HepG2 (cell line): Measurements from ENCODE around the gene TRDN. TPM values are rescaled to one million over a fixed set of nuclear protein-coding genes. Genes with fewer than 3 reads are reported as not detected.
"Not testable (repeated sequence)": the region's sequence is repeated elsewhere in the genome, so short reads cannot be mapped to it uniquely, and the experiment has no call there.

ENCODE experiments used
- ATAC-seq: fragments of 200-7000 bp; cut with Tn5 transposase; 3 replicates; pipeline ENCODE4 v1.9.1; 2020; ENCODE audit warnings: mild to moderate bottlenecking, moderate library complexity
- BruUV-seq: library from RNA; stranded (reverse); fragments of 400-500 nt; replicated peaks from 2 replicates; lab custom pipeline; 2021; lab: Mats Ljungman, UMichigan
- CTCF ChIA-PET: fragments of 300-600 bp; formaldehyde crosslinking; extraction: SDS; loops from one replicate; lab custom pipeline; 2021; ENCODE audit warnings: low total read pairs, inconsistent platforms, low intra/inter-chr PET ratio; lab: Yijun Ruan, JAX
- POLR2A ChIA-PET: fragments of 350-600 bp; sonication (Branson Sonifier 250); formaldehyde crosslinking; loops from one replicate; lab custom pipeline; 2020; ENCODE audit warnings: antibody characterized with exemption, inconsistent platforms; lab: Yijun Ruan, JAX
- DNase-seq: peaks from one replicate; pipeline ENCODE4 v3.0.0-alpha.2; 2015; ENCODE audit warnings: low spot score
- FAIRE-seq: peaks from 3 replicates; lab custom pipeline; 2011; peaks lifted over from hg19 to GRCh38; lab: Jason Lieb, UNC
- H2AFZ ChIP-seq: one replicate; pipeline ENCODE4 v1.6.1; 2011; ENCODE audit warnings: low read length, inconsistent platforms
- H3K27ac ChIP-seq: fragments of 300-600 bp; 3 replicates; pipeline ENCODE4 v1.8.0; 2011; ENCODE audit warnings: mixed run types, mild to moderate bottlenecking, mixed read lengths, low read length, inconsistent platforms; ENCODE audit not compliant: insufficient read depth; ENCODE audit errors: extremely low read length
- H3K27me3 ChIP-seq, 2 experiments: fragments of 200-600 bp in 1 of 2; 2 replicates in 1 of 2; 3 replicates in 1 of 2; pipeline versions ENCODE4 v1.6.0 to v1.8.0; 2011; ENCODE audit warnings: low read length in 2 of 2, mild to moderate bottlenecking in 2 of 2, moderate library complexity in 2 of 2, inconsistent platforms in 1 of 2; ENCODE audit not compliant: insufficient read depth in 2 of 2, control insufficient read depth in 1 of 2
- H3K36me3 ChIP-seq, 2 experiments: fragments of 200-600 bp in 1 of 2; replicated peaks in 1 of 2; 2 replicates in 1 of 2; 3 replicates in 1 of 2; pipeline versions ENCODE4 v1.5.1 to v1.8.0; 2011; ENCODE audit warnings: low read length in 2 of 2, inconsistent platforms in 1 of 2; ENCODE audit not compliant: insufficient read depth in 2 of 2, control insufficient read depth in 1 of 2
- H3K4me1 ChIP-seq: 2 replicates; pipeline ENCODE4 v1.5.1; 2012; ENCODE audit warnings: low read length, inconsistent platforms; ENCODE audit not compliant: insufficient read depth
- H3K4me2 ChIP-seq: 2 replicates; pipeline ENCODE4 v1.6.0; 2011; ENCODE audit warnings: low read depth, low read length, inconsistent platforms
- H3K4me3 ChIP-seq, 3 experiments: fragments of 200-600 bp in 1 of 3; sonication (generic), shearing (Covaris generic) in 1 of 3; replicated peaks in 1 of 3; 2 replicates each; pipeline ENCODE4 v1.5.1; 2011 to 2016; ENCODE audit warnings: low read length in 3 of 3, inconsistent platforms in 2 of 3, low read depth in 2 of 3, mild to moderate bottlenecking in 2 of 3, control low read depth in 1 of 3, mixed read lengths in 1 of 3; ENCODE audit not compliant: insufficient read depth in 1 of 3
- H3K79me2 ChIP-seq: one replicate; pipeline ENCODE4 v1.6.1; 2011; ENCODE audit warnings: low read length, inconsistent platforms; ENCODE audit not compliant: insufficient read depth
- H3K9ac ChIP-seq: 2 replicates; pipeline ENCODE4 v1.6.0; 2011; ENCODE audit warnings: mild to moderate bottlenecking, low read depth, low read length, inconsistent platforms; ENCODE audit not compliant: insufficient read depth
- H3K9me3 ChIP-seq: 2 replicates; pipeline ENCODE4 v1.5.1; 2012; ENCODE audit warnings: mild to moderate bottlenecking, low read length
- H4K20me1 ChIP-seq: 2 replicates; pipeline ENCODE4 v1.6.0; 2011; ENCODE audit warnings: inconsistent platforms, mild to moderate bottlenecking, low read length, moderate library complexity; ENCODE audit not compliant: insufficient read depth
- SMC3 ChIP-seq: IDR thresholded peaks from 2 replicates; pipeline ENCODE4 v1.6.1; 2011; ENCODE audit warnings: low read length, improper control_type of control experiment
- STAG1 ChIP-seq: sonication (generic); formaldehyde crosslinking; IDR thresholded peaks from 2 replicates; pipeline ENCODE4 v1.4.0; 2020; ENCODE audit warnings: missing genetic modification reagents
- ZNF572 ChIP-seq: sonication (generic); formaldehyde crosslinking; IDR thresholded peaks from 2 replicates; pipeline ENCODE4 v1.5.1; 2020; ENCODE audit warnings: mild to moderate bottlenecking, missing genetic modification reagents
- WGBS: methylation state at CpG from one replicate; pipeline ENCODE4 v1.1.6; 2017; ENCODE audit warnings: low lambda C conversion rate; 5-methylcytosine and 5-hydroxymethylcytosine counted together
- in situ Hi-C: cut with HindIII; loops from 2 replicates; pipeline ENCODE4 v1.10.0; 2017; ENCODE audit warnings: low pct_unique_long_range_greater_than_20kb; ENCODE audit not compliant: extremely low pct_ligation_motif_present
- intact Hi-C: fragments of 100-400 bp; cut with micrococcal nuclease; formaldehyde crosslinking; loops from one replicate; pipeline ENCODE4 v1.10.0; 2022; ENCODE audit not compliant: unreplicated experiment
- polyA plus RNA-seq, 8 experiments: library from polyadenylated mRNA; depleted of rRNA in 3 of 8; stranded (reverse) in 7 of 8; unstranded in 1 of 8; fragments of >200 nt; fragmentation: Illumina TruSeq in 4 of 8; extraction: Trizol in 4 of 8; gene quantifications; 2 replicates each; pipeline versions ENCODE4 v1.2.1 to v1.2.3, GENCODE V29; 2011 to 2016; ENCODE audit warnings: low read depth in 4 of 8, missing spikeins in 1 of 8, mixed read lengths in 1 of 8; ENCODE audit not compliant: insufficient read depth in 1 of 8
- total RNA-seq, 5 experiments: library from RNA; depleted of rRNA; stranded (reverse); fragments of >200 nt; fragmentation: Illumina TruSeq; extraction: Trizol; gene quantifications; 2 replicates each; pipeline ENCODE4 v1.2.3, GENCODE V29; 2016; ENCODE audit warnings: low read depth in 1 of 5
- TF ChIP-seq, protein P1 (sequence below): sonication (generic); formaldehyde crosslinking; IDR thresholded peaks from 2 replicates; pipeline ENCODE4 v1.5.0; 2020; ENCODE audit warnings: mild to moderate bottlenecking, missing genetic modification reagents, moderate library complexity
- TF ChIP-seq, protein P2 (sequence below): IDR thresholded peaks from 2 replicates; pipeline ENCODE4 v1.6.1; 2012; ENCODE audit warnings: low read depth, low read length, improper control_type of control experiment

The TRDN gene
- total and polyA plus RNA-seq, 2 of the 13 experiments (the other 11 are each of a cell fraction or from before 2014, with no cell fraction given) = not detected

DNA sequence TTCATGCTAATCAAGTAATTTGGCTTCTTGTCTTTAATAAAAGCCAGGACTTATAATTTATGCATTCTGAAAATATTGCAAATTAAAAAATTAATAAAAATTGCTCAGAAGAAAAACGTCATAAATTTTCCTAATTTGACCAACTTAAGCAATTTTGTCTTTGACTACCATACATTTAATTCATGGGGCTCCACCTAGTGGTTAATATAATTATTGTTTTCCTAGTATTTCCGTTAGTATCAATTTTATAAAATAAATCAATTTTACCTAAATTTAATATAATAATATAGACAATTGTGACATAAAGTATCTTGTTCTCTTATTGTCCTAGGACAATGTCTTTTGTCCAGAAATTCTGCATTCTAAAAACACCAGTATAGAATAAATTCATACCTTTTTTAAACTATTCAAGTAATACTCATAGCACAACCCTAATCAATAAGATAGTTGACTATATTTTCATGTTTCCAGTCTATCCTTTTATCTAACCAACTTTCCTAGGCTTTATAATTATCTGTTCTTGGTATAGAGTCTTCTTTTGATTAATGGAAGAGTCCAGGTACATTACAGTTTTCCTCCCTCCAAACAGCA lies 319.9 kb downstream of the TRDN start:
- H4K20me1 ChIP-seq = no peaks in the 10 kb centered on the region
- no peaks in the 10 kb centered on the region for H3K36me3 ChIP-seq
- DNase-seq (peak; percentile 9), FAIRE-seq (no peak), ATAC-seq (no peak)
- 2% methylated on average over 2 of the region's 2 CpGs for WGBS
- intact Hi-C loops = loop anchor here (1.0 to 2.0 kb wide), 3 partner anchors 370 to 586 kb away; no protein-coding TSS in a partner anchor
- H3K27me3 ChIP-seq = no peaks in the 10 kb centered on the region
- H3K27ac ChIP-seq = no peak overlapping the region
- TF ChIP-seq, protein P1, sequence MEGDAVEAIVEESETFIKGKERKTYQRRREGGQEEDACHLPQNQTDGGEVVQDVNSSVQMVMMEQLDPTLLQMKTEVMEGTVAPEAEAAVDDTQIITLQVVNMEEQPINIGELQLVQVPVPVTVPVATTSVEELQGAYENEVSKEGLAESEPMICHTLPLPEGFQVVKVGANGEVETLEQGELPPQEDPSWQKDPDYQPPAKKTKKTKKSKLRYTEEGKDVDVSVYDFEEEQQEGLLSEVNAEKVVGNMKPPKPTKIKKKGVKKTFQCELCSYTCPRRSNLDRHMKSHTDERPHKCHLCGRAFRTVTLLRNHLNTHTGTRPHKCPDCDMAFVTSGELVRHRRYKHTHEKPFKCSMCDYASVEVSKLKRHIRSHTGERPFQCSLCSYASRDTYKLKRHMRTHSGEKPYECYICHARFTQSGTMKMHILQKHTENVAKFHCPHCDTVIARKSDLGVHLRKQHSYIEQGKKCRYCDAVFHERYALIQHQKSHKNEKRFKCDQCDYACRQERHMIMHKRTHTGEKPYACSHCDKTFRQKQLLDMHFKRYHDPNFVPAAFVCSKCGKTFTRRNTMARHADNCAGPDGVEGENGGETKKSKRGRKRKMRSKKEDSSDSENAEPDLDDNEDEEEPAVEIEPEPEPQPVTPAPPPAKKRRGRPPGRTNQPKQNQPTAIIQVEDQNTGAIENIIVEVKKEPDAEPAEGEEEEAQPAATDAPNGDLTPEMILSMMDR (CRISPR knock-in tag) = 0 out of 2 replicates have a peak, but pooled peaks have one; percentile 21
- TF ChIP-seq, protein P2, sequence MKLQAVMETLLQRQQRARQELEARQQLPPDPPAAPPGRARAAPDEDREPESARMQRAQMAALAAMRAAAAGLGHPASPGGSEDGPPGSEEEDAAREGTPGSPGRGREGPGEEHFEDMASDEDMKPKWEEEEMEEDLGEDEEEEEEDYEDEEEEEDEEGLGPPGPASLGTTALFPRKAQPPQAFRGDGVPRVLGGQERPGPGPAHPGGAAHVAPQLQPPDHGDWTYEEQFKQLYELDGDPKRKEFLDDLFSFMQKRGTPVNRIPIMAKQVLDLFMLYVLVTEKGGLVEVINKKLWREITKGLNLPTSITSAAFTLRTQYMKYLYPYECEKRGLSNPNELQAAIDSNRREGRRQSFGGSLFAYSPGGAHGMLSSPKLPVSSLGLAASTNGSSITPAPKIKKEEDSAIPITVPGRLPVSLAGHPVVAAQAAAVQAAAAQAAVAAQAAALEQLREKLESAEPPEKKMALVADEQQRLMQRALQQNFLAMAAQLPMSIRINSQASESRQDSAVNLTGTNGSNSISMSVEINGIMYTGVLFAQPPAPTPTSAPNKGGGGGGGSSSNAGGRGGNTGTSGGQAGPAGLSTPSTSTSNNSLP = peak; percentile 72; the same call in 1 of the 2 replicates
- TF ChIP-seq STAG1 (CRISPR knock-in tag) (peak; percentile 57), SMC3 (peak; percentile 61), ZNF572 (CRISPR knock-in tag) (no peak)
- in situ Hi-C loops = loop anchor here (10.0 to 25.0 kb wide), 2 partner anchors 442 to 580 kb away; no protein-coding TSS in a partner anchor
- ChIA-PET CTCF (interaction anchor here (1.0 to 2.7 kb wide), 3 partner anchors 369 to 586 kb away, joined by 3 to 19 read pairs (median 17); no protein-coding TSS in a partner anchor), POLR2A (no interaction called here)
- no peaks in the 10 kb centered on the region for H3K9me3 ChIP-seq
- H3K79me2 ChIP-seq = no peaks in the 10 kb centered on the region
- no peak overlapping the region for H2AFZ ChIP-seq
- no peak overlapping the region for H3K4me2 ChIP-seq
- no peak overlapping the region for H3K9ac ChIP-seq
- H3K4me3 ChIP-seq = no peak overlapping the region
- no TSS peak for BruUV-seq
- H3K4me1 ChIP-seq = no peaks in the 10 kb centered on the region

DNA sequence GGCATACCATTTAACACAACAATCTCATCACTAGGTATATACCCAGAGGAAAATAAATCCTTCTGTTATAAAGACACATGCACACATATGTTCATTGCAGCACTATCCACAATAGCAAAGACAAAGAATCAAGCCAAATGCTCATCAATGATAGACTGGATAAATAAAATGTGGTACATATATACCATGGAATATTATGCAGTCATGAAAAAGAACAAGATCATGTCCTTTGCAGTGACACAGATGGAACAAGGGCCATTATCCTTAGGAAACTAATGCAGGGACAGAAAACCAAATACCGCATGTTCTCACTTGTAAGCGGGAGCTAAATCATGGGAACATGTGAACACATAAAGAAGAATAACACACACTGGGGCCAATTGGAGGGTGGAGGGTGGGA lies 322.3 kb downstream of the TRDN start:
- H3K79me2 ChIP-seq, H3K27ac ChIP-seq, POLR2A ChIA-PET, ATAC-seq, BruUV-seq, H3K9me3 ChIP-seq, CTCF ChIA-PET, H3K36me3 ChIP-seq, H3K27me3 ChIP-seq, H3K4me3 ChIP-seq, H3K4me2 ChIP-seq, intact Hi-C loops, FAIRE-seq, H4K20me1 ChIP-seq, DNase-seq, H2AFZ ChIP-seq, H3K9ac ChIP-seq, H3K4me1 ChIP-seq: not testable (repeated sequence)
- in situ Hi-C loops = loop anchor here (10.0 to 25.0 kb wide), 2 partner anchors 440 to 577 kb away; no protein-coding TSS in a partner anchor
- WGBS = 35% methylated on average over 2 of the region's 2 CpGs
